OCI-LY3 (cell line): ENCODE data around the gene TMCC3.

Source experiments
- CTCF ChIP-seq: fragments of 200-600, 300-600 bp; sonication (generic); IDR thresholded peaks from 2 replicates; pipeline ENCODE4 v1.5.1; 2014; ENCODE audit warnings: antibody characterized with exemption, low read length, low read depth
- EZH2phosphoT487 ChIP-seq: fragments of 200-600 bp; shearing (Covaris generic); IDR thresholded peaks from 2 replicates; pipeline ENCODE4 v1.6.1; 2018; ENCODE audit warnings: antibody characterized with exemption, mixed run types, low read depth

GRCh38 chr12:94666158-94666557 is 15.8 kb upstream of the TMCC3 start:
- TF ChIP-seq EZH2phosphoT487 (no peak), CTCF (no peak)
